ENCODE measurements around the gene MKNK1.

Gene MKNK1

GRCh38 chr1:46536527-46536926 is 67.5 kb downstream of the MKNK1 start:
- Mint-ChIP-seq H3K27ac (no peak overlapping the region), H3K27me3 (peaks cover 19% of the 10 kb centered on the region), H3K9me3 (no peaks in the 10 kb centered on the region), H3K4me3 (no peak overlapping the region), H3K4me1 (peaks cover 9% of the 10 kb centered on the region), H3K36me3 (ENCODE audit: low read depth) (no peaks in the 10 kb centered on the region)
- no peak for DNase-seq
- no peak for ATAC-seq

GRCh38 chr1:46535063-46535462 is 69.0 kb downstream of the MKNK1 start:
- H3K36me3 Mint-ChIP-seq (ENCODE audit: low read depth), result no peaks in the 10 kb centered on the region
- DNase-seq, result peak; percentile 41
- H3K4me1 Mint-ChIP-seq, result peaks cover 9% of the 10 kb centered on the region
- no peak overlapping the region for H3K27ac Mint-ChIP-seq
- no peak for ATAC-seq
- H3K4me3 Mint-ChIP-seq, result no peak overlapping the region
- H3K27me3 Mint-ChIP-seq, result peaks cover 23% of the 10 kb centered on the region
- H3K9me3 Mint-ChIP-seq, result no peaks in the 10 kb centered on the region

- DNase-seq, result peak; percentile 38
- Mint-ChIP-seq H3K36me3 (ENCODE audit: low read depth) (no peaks in the 10 kb centered on the region), H3K27me3 (peaks cover 33% of the 10 kb centered on the region), H3K27ac (no peak overlapping the region), H3K4me1 (peaks cover 21% of the 10 kb centered on the region), H3K4me3 (peak overlapping the region; percentile 69), H3K9me3 (no peaks in the 10 kb centered on the region)
- ATAC-seq, result peak; percentile 53
Measured at GRCh38 chr1:46533179-46533864, 70.7 kb downstream of the MKNK1 start.

GRCh38 chr1:46532498-46533178 is 71.4 kb downstream of the MKNK1 start:
- peak; percentile 62 for ATAC-seq
- Mint-ChIP-seq H3K9me3 (no peaks in the 10 kb centered on the region), H3K27ac (no peak overlapping the region), H3K36me3 (ENCODE audit: low read depth) (no peaks in the 10 kb centered on the region), H3K4me1 (peaks cover 22% of the 10 kb centered on the region), H3K27me3 (peaks cover 38% of the 10 kb centered on the region), H3K4me3 (no peak overlapping the region)
- peak; percentile 82 for DNase-seq

- Mint-ChIP-seq H3K27me3 (peaks cover 42% of the 10 kb centered on the region), H3K27ac (no peak overlapping the region), H3K4me3 (no peak overlapping the region), H3K36me3 (ENCODE audit: low read depth) (no peaks in the 10 kb centered on the region), H3K9me3 (no peaks in the 10 kb centered on the region), H3K4me1 (peaks cover 22% of the 10 kb centered on the region)
- DNase-seq (no peak), ATAC-seq (peak; percentile 25)
Measured at GRCh38 chr1:46532095-46532494, 72.0 kb downstream of the MKNK1 start.

- H3K9me3 Mint-ChIP-seq, result no peaks in the 10 kb centered on the region
- DNase-seq, result no peak
- no peak for ATAC-seq
- no peaks in the 10 kb centered on the region for H3K36me3 Mint-ChIP-seq (ENCODE audit: low read depth)
- peaks cover 41% of the 10 kb centered on the region for H3K27me3 Mint-ChIP-seq
- no peak overlapping the region for H3K4me3 Mint-ChIP-seq
- no peak overlapping the region for H3K27ac Mint-ChIP-seq
- peaks cover 22% of the 10 kb centered on the region for H3K4me1 Mint-ChIP-seq
Measured at GRCh38 chr1:46530791-46531409, 73.2 kb downstream of the MKNK1 start.

- H3K9me3 Mint-ChIP-seq, result no peaks in the 10 kb centered on the region
- H3K4me1 Mint-ChIP-seq, result peaks cover 22% of the 10 kb centered on the region
- H3K36me3 Mint-ChIP-seq (ENCODE audit: low read depth), result no peaks in the 10 kb centered on the region
- H3K27ac Mint-ChIP-seq, result no peak overlapping the region
- H3K4me3 Mint-ChIP-seq, result no peak overlapping the region
- ATAC-seq (no peak), DNase-seq (no peak)
- peaks cover 44% of the 10 kb centered on the region for H3K27me3 Mint-ChIP-seq
Measured at GRCh38 chr1:46530311-46530710, 73.8 kb downstream of the MKNK1 start.

GRCh38 chr1:46529031-46529630 is 74.9 kb downstream of the MKNK1 start:
- Mint-ChIP-seq H3K27ac (no peak overlapping the region), H3K4me3 (no peak overlapping the region)

GRCh38 chr1:46528297-46528955 is 75.6 kb downstream of the MKNK1 start:
- Mint-ChIP-seq H3K4me1 (peaks cover 18% of the 10 kb centered on the region), H3K27me3 (peaks cover 46% of the 10 kb centered on the region), H3K9me3 (no peaks in the 10 kb centered on the region), H3K27ac (no peak overlapping the region), H3K36me3 (ENCODE audit: low read depth) (no peaks in the 10 kb centered on the region), H3K4me3 (no peak overlapping the region)
- ATAC-seq, result no peak
- no peak for DNase-seq

More at GRCh38 chr1:46529031-46529630, 74.9 kb downstream of the MKNK1 start:
- no peaks in the 10 kb centered on the region for H3K9me3 Mint-ChIP-seq
- ATAC-seq, result peak; percentile 48
- DNase-seq, result no peak
- peaks cover 22% of the 10 kb centered on the region for H3K4me1 Mint-ChIP-seq
- peaks cover 43% of the 10 kb centered on the region for H3K27me3 Mint-ChIP-seq
- H3K36me3 Mint-ChIP-seq (ENCODE audit: low read depth), result no peaks in the 10 kb centered on the region

DNA sequence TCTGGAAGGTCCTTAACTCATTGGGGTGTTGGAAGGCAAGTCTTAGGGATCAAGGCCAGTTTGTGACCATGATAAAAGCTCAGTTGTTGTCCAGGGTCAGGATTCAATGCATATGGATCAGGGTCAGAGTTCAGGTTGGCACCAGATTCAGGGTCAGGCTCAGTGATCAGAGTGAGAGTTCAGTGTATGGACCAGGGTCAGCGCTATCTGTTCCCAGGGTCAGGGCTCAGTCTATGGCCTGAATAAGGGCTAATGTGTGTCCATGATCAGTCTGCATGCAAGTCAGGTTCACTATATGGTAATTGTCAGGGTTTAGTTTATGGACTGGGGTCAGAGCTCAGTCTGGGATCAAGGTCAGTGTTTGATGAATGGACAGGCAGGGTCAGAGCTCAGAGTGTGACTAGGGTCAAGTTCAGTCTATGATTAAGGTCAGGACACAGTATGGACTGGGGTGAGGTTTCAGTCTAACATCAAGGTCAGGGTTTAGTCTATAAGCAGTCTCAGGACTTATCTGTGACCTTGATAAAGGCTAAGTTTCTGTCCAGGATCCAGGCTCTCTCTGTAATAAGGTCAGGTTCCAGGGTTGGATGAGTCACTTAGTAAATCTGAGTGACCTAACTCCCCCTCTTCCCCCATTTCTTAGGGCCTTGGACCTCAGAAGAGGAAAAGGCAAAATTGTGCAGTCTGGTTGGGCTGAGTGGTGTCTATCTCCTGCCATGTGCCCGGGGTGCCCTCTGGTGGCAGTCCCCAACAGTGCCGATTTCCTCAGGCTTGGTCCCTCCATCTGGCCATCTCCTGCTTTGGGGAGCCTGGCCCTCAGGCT is 76.4 kb downstream of the MKNK1 start:
- Mint-ChIP-seq H3K4me1 (peaks cover 18% of the 10 kb centered on the region), H3K36me3 (ENCODE audit: low read depth) (no peaks in the 10 kb centered on the region), H3K27me3 (peaks cover 46% of the 10 kb centered on the region), H3K4me3 (no peak overlapping the region), H3K27ac (no peak overlapping the region), H3K9me3 (no peaks in the 10 kb centered on the region)
- ATAC-seq (peak; percentile 46), DNase-seq (peak; percentile 82)

- H3K27me3 Mint-ChIP-seq, result peaks cover 46% of the 10 kb centered on the region
- no peaks in the 10 kb centered on the region for H3K9me3 Mint-ChIP-seq
- H3K4me3 Mint-ChIP-seq, result no peak overlapping the region
- no peaks in the 10 kb centered on the region for H3K36me3 Mint-ChIP-seq (ENCODE audit: low read depth)
- ATAC-seq (no peak), DNase-seq (no peak)
- H3K4me1 Mint-ChIP-seq, result peaks cover 22% of the 10 kb centered on the region
- no peak overlapping the region for H3K27ac Mint-ChIP-seq
Measured at GRCh38 chr1:46526691-46527291, 77.3 kb downstream of the MKNK1 start.

DNA sequence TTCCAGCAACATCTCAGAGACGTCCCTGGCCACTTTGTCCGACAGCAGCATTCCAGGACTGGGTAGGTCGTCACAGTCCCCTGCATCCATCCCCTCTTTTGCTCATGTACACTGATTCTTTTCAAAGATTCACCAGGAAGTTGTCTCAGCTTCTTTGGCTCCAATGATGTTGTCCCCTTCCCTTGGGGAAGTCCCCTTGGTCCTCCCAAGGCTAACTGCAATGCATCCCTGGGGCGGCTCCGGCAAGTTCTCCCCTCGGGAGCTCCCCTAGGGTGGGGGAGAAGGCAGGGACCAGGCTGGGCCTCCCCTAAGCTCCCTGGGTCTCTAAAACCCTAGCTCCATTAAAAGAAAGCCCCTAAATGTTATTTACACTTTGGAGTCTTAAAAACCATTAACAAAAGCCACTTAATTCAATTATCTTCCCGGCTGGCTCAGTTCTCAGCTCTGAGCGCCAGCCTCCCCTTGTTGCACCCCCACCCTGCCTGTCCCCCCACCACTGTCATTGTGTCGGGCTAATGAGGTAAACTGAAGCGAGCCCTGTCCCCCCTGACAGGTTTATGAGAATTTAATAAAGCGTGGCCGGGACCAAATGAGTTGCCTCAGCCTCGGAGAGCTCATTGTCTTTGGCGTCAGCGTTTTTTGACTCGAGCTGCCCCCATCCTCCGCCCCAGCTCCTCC is 77.9 kb downstream of the MKNK1 start:
- H3K36me3 Mint-ChIP-seq (ENCODE audit: low read depth), result no peaks in the 10 kb centered on the region
- DNase-seq, result no peak
- no peaks in the 10 kb centered on the region for H3K9me3 Mint-ChIP-seq
- peaks cover 25% of the 10 kb centered on the region for H3K4me1 Mint-ChIP-seq
- no peak overlapping the region for H3K4me3 Mint-ChIP-seq
- H3K27ac Mint-ChIP-seq, result no peak overlapping the region
- H3K27me3 Mint-ChIP-seq, result peaks cover 42% of the 10 kb centered on the region
- ATAC-seq, result no peak

All from activated naive CD8-positive, alpha-beta T cell treated with anti-CD3 and anti-CD28 coated beads, Interleukin-2, amount 50 U/mL, for 24 hours (primary cell).